IMR-90 (cell line): Measurements from ENCODE around the gene SRSF7. TPM values are rescaled to one million over a fixed set of nuclear protein-coding genes. Genes with fewer than 3 reads are reported as not detected.

Experiments
- ATAC-seq: fragments of 200-7000 bp; cut with Tn5 transposase; 2 replicates; pipeline ENCODE4 v1.9.1; 2020; ENCODE audit warnings: low read depth, mild to moderate bottlenecking, moderate library complexity
- BruUV-seq: library from RNA; stranded (reverse); fragments of 400-500 nt; replicated peaks from 2 replicates; lab custom pipeline; 2021; lab: Mats Ljungman, UMichigan
- CTCF ChIA-PET: fragments of 300-600 bp; formaldehyde crosslinking; extraction: SDS; loops from one replicate; lab custom pipeline; 2021; ENCODE audit warnings: antibody characterized with exemption; lab: Yijun Ruan, JAX
- POLR2A ChIA-PET: fragments of 300-600 bp; sonication (Branson Sonifier 250); formaldehyde crosslinking; loops from one replicate; lab custom pipeline; 2022; ENCODE audit warnings: antibody characterized with exemption; ENCODE audit not compliant: unreplicated experiment; lab: Charles Lee
- DNase-seq: peaks from one replicate; pipeline ENCODE4 v3.0.0; 2013
- H2AFZ ChIP-seq: replicated peaks from 2 replicates; pipeline ENCODE3; 2013; ENCODE audit warnings: low read length, mild to moderate bottlenecking; ENCODE audit not compliant: poor library complexity
- H2AK5ac ChIP-seq: 2 replicates; pipeline ENCODE4 v1.6.1; 2013; ENCODE audit warnings: low read depth, low read length, inconsistent platforms
- H2AK9ac ChIP-seq: replicated peaks from 2 replicates; pipeline ENCODE3; 2013; ENCODE audit warnings: mild to moderate bottlenecking, low read depth, low read length, moderate library complexity; ENCODE audit not compliant: poor library complexity
- H2BK120ac ChIP-seq: 2 replicates; pipeline ENCODE4 v1.6.1; 2013; ENCODE audit warnings: low read depth, low read length, inconsistent platforms
- H2BK15ac ChIP-seq: 3 replicates; pipeline ENCODE4 v1.6.1; 2013; ENCODE audit warnings: low read depth, low read length, inconsistent platforms
- H2BK20ac ChIP-seq: 2 replicates; pipeline ENCODE4 v1.6.1; 2013; ENCODE audit warnings: low read depth, mild to moderate bottlenecking, inconsistent platforms, low read length, moderate library complexity
- H2BK5ac ChIP-seq: 2 replicates; pipeline ENCODE4 v1.6.1; 2013; ENCODE audit warnings: mild to moderate bottlenecking, low read depth, low read length, inconsistent platforms; ENCODE audit not compliant: poor library complexity, severe bottlenecking
- H3K14ac ChIP-seq: replicated peaks from 2 replicates; pipeline ENCODE4 v1.6.1; 2013; ENCODE audit warnings: low read depth, low read length, inconsistent platforms
- H3K18ac ChIP-seq: 2 replicates; pipeline ENCODE4 v1.6.1; 2013; ENCODE audit warnings: low read depth, low read length, control low read depth
- H3K23ac ChIP-seq: 2 replicates; pipeline ENCODE4 v1.6.1; 2013; ENCODE audit warnings: low read depth, low read length, inconsistent platforms
- H3K27ac ChIP-seq: 2 replicates; pipeline ENCODE4 v1.5.1; 2013; ENCODE audit warnings: mild to moderate bottlenecking, control low read depth, low read length; ENCODE audit not compliant: insufficient read depth
- H3K27me3 ChIP-seq: 2 replicates; pipeline ENCODE4 v1.6.1; 2013; ENCODE audit warnings: low read length; ENCODE audit not compliant: control insufficient read depth, insufficient read depth
- H3K36me3 ChIP-seq: 2 replicates; pipeline ENCODE4 v1.6.1; 2013; ENCODE audit warnings: low read length, mixed read lengths; ENCODE audit not compliant: control insufficient read depth, insufficient read depth
- H3K4ac ChIP-seq: 2 replicates; pipeline ENCODE4 v1.6.1; 2013; ENCODE audit warnings: low read depth, low read length, inconsistent platforms
- H3K4me1 ChIP-seq: 2 replicates; pipeline ENCODE4 v1.6.1; 2013; ENCODE audit warnings: low read length, mixed read lengths; ENCODE audit not compliant: control insufficient read depth, insufficient read depth
- H3K4me2 ChIP-seq: 2 replicates; pipeline ENCODE4 v1.6.1; 2013; ENCODE audit warnings: low read depth, mild to moderate bottlenecking, control low read depth, low read length, moderate library complexity
- H3K4me3 ChIP-seq: 2 replicates; pipeline ENCODE4 v1.5.1; 2013; ENCODE audit warnings: low read depth, mild to moderate bottlenecking, control low read depth, low read length, moderate library complexity; ENCODE audit not compliant: insufficient read depth
- H3K56ac ChIP-seq: 2 replicates; pipeline ENCODE4 v1.6.1; 2013; ENCODE audit warnings: low read length, inconsistent platforms; ENCODE audit not compliant: insufficient read depth; ENCODE audit errors: extremely low read depth
- H3K79me1 ChIP-seq, 2 experiments: 2 replicates each; pipeline ENCODE4 v1.6.1; 2013; ENCODE audit warnings: low read length in 2 of 2, inconsistent platforms in 1 of 2, low read depth in 1 of 2
- H3K9ac ChIP-seq: 2 replicates; pipeline ENCODE4 v1.6.1; 2013; ENCODE audit warnings: low read depth, low read length, control low read depth
- H3K9me1 ChIP-seq: 2 replicates; pipeline ENCODE4 v1.6.1; 2013; ENCODE audit warnings: low read length, inconsistent platforms; ENCODE audit not compliant: insufficient read depth
- H3K9me3 ChIP-seq: 2 replicates; pipeline ENCODE4 v1.6.1; 2013; ENCODE audit warnings: low read length; ENCODE audit not compliant: control insufficient read depth, insufficient read depth
- H4K20me1 ChIP-seq: 2 replicates; pipeline ENCODE4 v1.6.1; 2013; ENCODE audit warnings: low read length, inconsistent platforms; ENCODE audit not compliant: insufficient read depth
- H4K5ac ChIP-seq: 2 replicates; pipeline ENCODE4 v1.6.1; 2013; ENCODE audit warnings: mild to moderate bottlenecking, low read depth, low read length, control low read depth
- H4K8ac ChIP-seq, 2 experiments: 2 replicates each; pipeline ENCODE4 v1.6.1; 2013; ENCODE audit warnings: low read depth in 2 of 2, low read length in 2 of 2, control low read depth in 1 of 2, inconsistent platforms in 1 of 2
- H4K91ac ChIP-seq: 2 replicates; pipeline ENCODE4 v1.6.1; 2013; ENCODE audit warnings: low read depth, low read length, inconsistent platforms; ENCODE audit not compliant: insufficient read depth
- BHLHE40 ChIP-seq: fragments of 150-350 bp; IDR thresholded peaks from 2 replicates; pipeline ENCODE4 v1.6.1; 2016; ENCODE audit warnings: mild to moderate bottlenecking, low read depth, low read length
- CEBPB ChIP-seq: IDR thresholded peaks from 2 replicates; pipeline ENCODE4 v1.6.1; 2012; ENCODE audit warnings: low read depth, low read length, improper control_type of control experiment
- CHD1 ChIP-seq: IDR thresholded peaks from 2 replicates; pipeline ENCODE4 v1.6.1; 2012; ENCODE audit warnings: low read depth, low read length, improper control_type of control experiment
- FOS ChIP-seq: fragments of 150-350 bp; IDR thresholded peaks from 2 replicates; pipeline ENCODE4 v1.6.1; 2016; ENCODE audit warnings: low read depth, low read length
- MAFK ChIP-seq: IDR thresholded peaks from 2 replicates; pipeline ENCODE4 v1.6.1; 2012; ENCODE audit warnings: low read depth, low read length, improper control_type of control experiment
- MAZ ChIP-seq: IDR thresholded peaks from 2 replicates; pipeline ENCODE4 v1.6.1; 2012; ENCODE audit warnings: low read depth, mild to moderate bottlenecking, low read length, improper control_type of control experiment, moderate library complexity, borderline replicate concordance
- MXI1 ChIP-seq: IDR thresholded peaks from 2 replicates; pipeline ENCODE4 v1.6.1; 2012; ENCODE audit warnings: low read depth, mild to moderate bottlenecking, low read length, moderate library complexity, borderline replicate concordance
- NFE2L2 ChIP-seq: fragments of 150-350 bp; IDR thresholded peaks from 2 replicates; pipeline ENCODE4 v1.6.1; 2016; ENCODE audit warnings: low read depth, mild to moderate bottlenecking, low read length
- POLR2A ChIP-seq: IDR thresholded peaks from 2 replicates; pipeline ENCODE4 v1.6.1; 2012; ENCODE audit warnings: mild to moderate bottlenecking, low read depth, low read length
- RAD21 ChIP-seq: IDR thresholded peaks from 2 replicates; pipeline ENCODE4 v1.6.1; 2012; ENCODE audit warnings: low read length, improper control_type of control experiment
- RCOR1 ChIP-seq: IDR thresholded peaks from 2 replicates; pipeline ENCODE4 v1.6.1; 2012; ENCODE audit warnings: mild to moderate bottlenecking, low read length, improper control_type of control experiment; ENCODE audit not compliant: insufficient replicate concordance
- RFX5 ChIP-seq: IDR thresholded peaks from 2 replicates; pipeline ENCODE4 v1.8.0; 2012; ENCODE audit warnings: low read depth, mild to moderate bottlenecking, low read length, moderate library complexity
- SMC3 ChIP-seq: fragments of 150-350 bp; IDR thresholded peaks from 2 replicates; pipeline ENCODE4 v1.6.1; 2016; ENCODE audit warnings: low read depth, mild to moderate bottlenecking, antibody characterized with exemption, low read length, moderate library complexity
- WGBS, 2 experiments: methylation state at CpG; one replicate each; pipeline versions ENCODE4 v1.1.5 to v1.1.7; 2013; ENCODE audit warnings: missing lambda C conversion rate in 2 of 2; ENCODE audit not compliant: insufficient read length in 1 of 2; ENCODE audit errors: extremely low coverage in 2 of 2; 5-methylcytosine and 5-hydroxymethylcytosine counted together
- dilution Hi-C: fragments of 300-500 bp; cut with HindIII; formaldehyde crosslinking; loops from one replicate; pipeline ENCODE4 v1.14.3; 2018; ENCODE audit warnings: low sequenced_read_pairs; ENCODE audit not compliant: unreplicated experiment
- in situ Hi-C: fragments of 300-500 bp; cut with MboI; formaldehyde crosslinking; loops from 3 replicates; pipeline ENCODE4 v1.14.3; 2019; ENCODE audit warnings: low sequenced_read_pairs, inconsistent platforms, mixed read lengths
- intact Hi-C: fragments of 100-400 bp; cut with micrococcal nuclease; formaldehyde crosslinking; loops from 2 replicates; pipeline ENCODE4 v1.10.0; 2022
- polyA plus RNA-seq, 3 experiments: library from polyadenylated mRNA; depleted of rRNA; stranded (reverse); fragments of >200 nt; gene quantifications; 2 replicates each; pipeline ENCODE4 v1.2.3, GENCODE V29; 2012; ENCODE audit warnings: low replicate concordance in 1 of 3
- total RNA-seq: library from RNA; depleted of rRNA; stranded (reverse); fragments of >200 nt; gene quantifications from 2 replicates; pipeline ENCODE4 v1.2.3, GENCODE V29; 2012
- TF ChIP-seq, protein P1 (sequence below): fragments of 150-350 bp; IDR thresholded peaks from 2 replicates; pipeline ENCODE4 v1.6.1; 2017; ENCODE audit warnings: mild to moderate bottlenecking, antibody characterized with exemption, low read length, low read depth
- TF ChIP-seq, protein P2 (sequence below): conservative IDR thresholded peaks from 2 replicates; pipeline ENCODE4 v1.5.1; 2012; ENCODE audit warnings: mild to moderate bottlenecking, low read depth, low read length, improper control_type of control experiment
- TF ChIP-seq, protein P3 (sequence below): fragments of 150-350 bp; IDR thresholded peaks from 2 replicates; pipeline ENCODE4 v1.6.1; 2016; ENCODE audit warnings: low read depth, mild to moderate bottlenecking, low read length, moderate library complexity, borderline replicate concordance

Gene SRSF7
- total and polyA plus RNA-seq, 2 of the 4 experiments (the other 2 are of a cell fraction), result 148 to 191 TPM

DNA sequence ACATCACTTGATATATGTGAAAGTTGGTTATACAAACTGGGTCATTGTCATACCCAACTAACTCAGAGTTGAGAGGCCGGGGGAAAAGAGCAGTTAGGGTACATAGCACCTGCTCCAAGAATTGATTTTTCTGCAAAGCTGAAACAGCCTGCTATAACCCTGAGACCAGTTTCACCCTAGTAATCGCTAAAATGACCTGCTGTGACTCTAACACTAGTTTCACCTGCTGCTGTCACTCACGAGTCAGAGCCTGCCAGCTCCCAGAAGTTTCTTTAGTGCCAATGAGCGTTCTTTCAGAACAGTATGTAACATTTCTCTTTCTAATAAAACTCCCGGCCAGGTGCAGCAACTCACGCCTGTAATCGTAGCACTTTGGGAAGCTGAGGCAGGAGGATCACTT, 28.0 kb downstream of the SRSF7 start:
- POLR2A ChIA-PET, result no interaction called here
- Histone ChIP-seq H3K18ac (no peak overlapping the region), H3K9ac (no peak overlapping the region), H2AFZ (no peak overlapping the region), H3K23ac (no peak overlapping the region), H2AK9ac (no peak overlapping the region), H3K56ac (no peak overlapping the region), H3K14ac (no peak overlapping the region), H3K4me1 (peaks cover 2% of the 10 kb centered on the region; the same call in 1 of the 2 replicates), H3K79me1 (peaks cover 0 to 5% of the 10 kb centered on the region in 2 experiments; a peak in 1 of 4 replicates), H3K4ac (no peak overlapping the region), H3K9me1 (0 out of 2 replicates have a peak, but pooled peaks cover 4% of the 10 kb centered on the region), H3K9me3 (no peaks in the 10 kb centered on the region), H2AK5ac (no peak overlapping the region), H3K27me3 (no peaks in the 10 kb centered on the region), H3K4me3 (no peak overlapping the region), H4K5ac (no peak overlapping the region), H3K36me3 (no peaks in the 10 kb centered on the region), H3K27ac (no peak overlapping the region), H2BK20ac (no peak overlapping the region), H4K91ac (no peak overlapping the region), H2BK120ac (no peak overlapping the region), H2BK5ac (no peak overlapping the region), H3K4me2 (no peak overlapping the region), H2BK15ac (no peak overlapping the region), H4K8ac (no peak overlapping the region), H4K20me1 (0 out of 2 replicates have a peak, but pooled peaks cover 4% of the 10 kb centered on the region)
- intact Hi-C loops, result no loop called here
- TF ChIP-seq, protein P1, sequence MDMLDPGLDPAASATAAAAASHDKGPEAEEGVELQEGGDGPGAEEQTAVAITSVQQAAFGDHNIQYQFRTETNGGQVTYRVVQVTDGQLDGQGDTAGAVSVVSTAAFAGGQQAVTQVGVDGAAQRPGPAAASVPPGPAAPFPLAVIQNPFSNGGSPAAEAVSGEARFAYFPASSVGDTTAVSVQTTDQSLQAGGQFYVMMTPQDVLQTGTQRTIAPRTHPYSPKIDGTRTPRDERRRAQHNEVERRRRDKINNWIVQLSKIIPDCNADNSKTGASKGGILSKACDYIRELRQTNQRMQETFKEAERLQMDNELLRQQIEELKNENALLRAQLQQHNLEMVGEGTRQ, result no peak
- TF ChIP-seq NFE2L2 (no peak), RFX5 (no peak), CHD1 (no peak), RCOR1 (no peak), CEBPB (no peak), FOS (no peak), MAFK (no peak), MXI1 (no peak), BHLHE40 (no peak), POLR2A (no peak), RAD21 (no peak), MAZ (no peak), SMC3 (no peak)
- TF ChIP-seq, protein P2, sequence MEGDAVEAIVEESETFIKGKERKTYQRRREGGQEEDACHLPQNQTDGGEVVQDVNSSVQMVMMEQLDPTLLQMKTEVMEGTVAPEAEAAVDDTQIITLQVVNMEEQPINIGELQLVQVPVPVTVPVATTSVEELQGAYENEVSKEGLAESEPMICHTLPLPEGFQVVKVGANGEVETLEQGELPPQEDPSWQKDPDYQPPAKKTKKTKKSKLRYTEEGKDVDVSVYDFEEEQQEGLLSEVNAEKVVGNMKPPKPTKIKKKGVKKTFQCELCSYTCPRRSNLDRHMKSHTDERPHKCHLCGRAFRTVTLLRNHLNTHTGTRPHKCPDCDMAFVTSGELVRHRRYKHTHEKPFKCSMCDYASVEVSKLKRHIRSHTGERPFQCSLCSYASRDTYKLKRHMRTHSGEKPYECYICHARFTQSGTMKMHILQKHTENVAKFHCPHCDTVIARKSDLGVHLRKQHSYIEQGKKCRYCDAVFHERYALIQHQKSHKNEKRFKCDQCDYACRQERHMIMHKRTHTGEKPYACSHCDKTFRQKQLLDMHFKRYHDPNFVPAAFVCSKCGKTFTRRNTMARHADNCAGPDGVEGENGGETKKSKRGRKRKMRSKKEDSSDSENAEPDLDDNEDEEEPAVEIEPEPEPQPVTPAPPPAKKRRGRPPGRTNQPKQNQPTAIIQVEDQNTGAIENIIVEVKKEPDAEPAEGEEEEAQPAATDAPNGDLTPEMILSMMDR, result no peak
- TF ChIP-seq, protein P3, sequence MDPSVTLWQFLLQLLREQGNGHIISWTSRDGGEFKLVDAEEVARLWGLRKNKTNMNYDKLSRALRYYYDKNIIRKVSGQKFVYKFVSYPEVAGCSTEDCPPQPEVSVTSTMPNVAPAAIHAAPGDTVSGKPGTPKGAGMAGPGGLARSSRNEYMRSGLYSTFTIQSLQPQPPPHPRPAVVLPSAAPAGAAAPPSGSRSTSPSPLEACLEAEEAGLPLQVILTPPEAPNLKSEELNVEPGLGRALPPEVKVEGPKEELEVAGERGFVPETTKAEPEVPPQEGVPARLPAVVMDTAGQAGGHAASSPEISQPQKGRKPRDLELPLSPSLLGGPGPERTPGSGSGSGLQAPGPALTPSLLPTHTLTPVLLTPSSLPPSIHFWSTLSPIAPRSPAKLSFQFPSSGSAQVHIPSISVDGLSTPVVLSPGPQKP, result no peak
- in situ Hi-C loops, result loop anchor here (5.0 kb wide), 1 partner anchor 121 kb away; the partner anchor contains the start of gene HNRNPLL
- no peak for ATAC-seq
- WGBS, 2 experiments, result no CpG with 5 or more reads among the region's 7 CpGs
- CTCF ChIA-PET, result interaction anchor here (0.7 kb wide), 1 partner anchor 120 kb away, joined by 4 read pairs; no protein-coding TSS in a partner anchor
- no TSS peak for BruUV-seq
- dilution Hi-C loops, result no loop called here
- DNase-seq, result no peak
